Endothelial cell of umbilical vein (primary cell): Measurements from ENCODE around the gene UBAC1. TPM values are rescaled to one million over a fixed set of nuclear protein-coding genes. Genes with fewer than 3 reads are reported as not detected.

Source experiments
- BruUV-seq: library from RNA; stranded (reverse); fragments of 400-500 nt; replicated peaks from 2 replicates; lab custom pipeline; 2021; lab: Mats Ljungman, UMichigan
- CTCF ChIA-PET: fragments of 300-600, 350-600 bp; sonication (Branson Sonifier 250); formaldehyde crosslinking; loops from one replicate; lab custom pipeline; 2021; ENCODE audit warnings: antibody characterized with exemption, inconsistent platforms; lab: Charles Lee
- POLR2A ChIA-PET: fragments of 300-600, 350-600 bp; sonication (Branson Sonifier 250); formaldehyde crosslinking; loops from one replicate; lab custom pipeline; 2021; ENCODE audit warnings: antibody characterized with exemption, inconsistent platforms; lab: Charles Lee
- DNase-seq: peaks from one replicate; pipeline ENCODE4 v3.0.0-alpha.2; 2011; ENCODE audit warnings: low read depth, low spot score
- FAIRE-seq: peaks from 2 replicates; lab custom pipeline; 2011; peaks lifted over from hg19 to GRCh38; lab: Jason Lieb, UNC
- H2AFZ ChIP-seq: 2 replicates; pipeline ENCODE4 v1.6.0; 2012; ENCODE audit warnings: low read depth, low read length, control low read depth, inconsistent platforms
- H3K27ac ChIP-seq: 2 replicates; pipeline ENCODE4 v1.5.1; 2011; ENCODE audit warnings: low read depth, mild to moderate bottlenecking, control low read depth, low read length, moderate library complexity; ENCODE audit not compliant: insufficient read depth
- H3K27me3 ChIP-seq, 2 experiments: 2 replicates each; pipeline versions ENCODE4 v1.6.0 to v1.6.1; 2011; ENCODE audit warnings: low read length in 2 of 2, mixed read lengths in 1 of 2; ENCODE audit not compliant: control insufficient read depth in 2 of 2, insufficient read depth in 2 of 2
- H3K36me3 ChIP-seq, 2 experiments: 2 replicates in 1 of 2; 3 replicates in 1 of 2; pipeline ENCODE4 v1.5.1; 2011; ENCODE audit warnings: low read length in 2 of 2, mild to moderate bottlenecking in 1 of 2, moderate library complexity in 1 of 2; ENCODE audit not compliant: control insufficient read depth in 2 of 2, insufficient read depth in 2 of 2; ENCODE audit errors: extremely low read depth in 1 of 2
- H3K4me1 ChIP-seq: 3 replicates; pipeline ENCODE4 v1.5.1; 2011; ENCODE audit warnings: mild to moderate bottlenecking, low read length; ENCODE audit not compliant: control insufficient read depth, insufficient read depth; ENCODE audit errors: extremely low read depth
- H3K4me2 ChIP-seq: 2 replicates; pipeline ENCODE4 v1.6.1; 2011; ENCODE audit warnings: low read length, control low read depth, mixed read lengths; ENCODE audit not compliant: insufficient read depth
- H3K4me3 ChIP-seq, 3 experiments: fragments of 200-600 bp in 1 of 3; sonication (generic), shearing (Covaris generic) in 1 of 3; replicated peaks in 1 of 3; 2 replicates each; pipeline ENCODE4 v1.5.1; 2011 to 2016; ENCODE audit warnings: control low read depth in 3 of 3, low read length in 3 of 3, mild to moderate bottlenecking in 2 of 3, inconsistent platforms in 1 of 3, low read depth in 1 of 3, moderate library complexity in 1 of 3; ENCODE audit not compliant: insufficient read depth in 1 of 3
- H3K79me2 ChIP-seq: 2 replicates; pipeline ENCODE4 v1.6.0; 2012; ENCODE audit warnings: low read length, inconsistent platforms; ENCODE audit not compliant: control insufficient read depth, insufficient read depth
- H3K9ac ChIP-seq: replicated peaks from 2 replicates; pipeline ENCODE3; 2011; ENCODE audit warnings: low read length, control low read depth; ENCODE audit not compliant: insufficient read depth; ENCODE audit errors: extremely low read depth
- H3K9me1 ChIP-seq: replicated peaks from 3 replicates; pipeline ENCODE4 v1.6.0; 2011; ENCODE audit warnings: mild to moderate bottlenecking, low read length; ENCODE audit not compliant: control insufficient read depth, insufficient read depth; ENCODE audit errors: extremely low read depth
- H3K9me3 ChIP-seq: replicated peaks from 2 replicates; pipeline ENCODE4 v1.5.1; 2012; ENCODE audit warnings: low read length, inconsistent platforms; ENCODE audit not compliant: control insufficient read depth, insufficient read depth
- H4K20me1 ChIP-seq: replicated peaks from 2 replicates; pipeline ENCODE3; 2011; ENCODE audit warnings: mild to moderate bottlenecking, low read length; ENCODE audit not compliant: control insufficient read depth, insufficient read depth; ENCODE audit errors: extremely low read depth
- CTCF ChIP-seq, 2 donors: IDR thresholded peaks; 1 replicate in 1 of 2; 2 replicates in 1 of 2; pipeline ENCODE4 v1.5.1; 2011; ENCODE audit warnings: low read length in 2 of 2, mild to moderate bottlenecking in 2 of 2, moderate library complexity in 2 of 2, control low read depth in 1 of 2, inconsistent platforms in 1 of 2, low read depth in 1 of 2; ENCODE audit not compliant: insufficient read depth in 1 of 2; ENCODE audit errors: extremely low read depth in 1 of 2
- FOS ChIP-seq: IDR thresholded peaks from 2 replicates; pipeline ENCODE4 v1.6.1; 2011; ENCODE audit warnings: mild to moderate bottlenecking, low read length, moderate library complexity, borderline replicate concordance; ENCODE audit not compliant: insufficient read depth
- GATA2 ChIP-seq: IDR thresholded peaks from 2 replicates; pipeline ENCODE4 v1.7.0; 2011; ENCODE audit warnings: low read depth, mild to moderate bottlenecking, moderate library complexity, mixed read lengths, low read length; ENCODE audit not compliant: insufficient read length, insufficient read depth
- JUN ChIP-seq: IDR thresholded peaks from 2 replicates; pipeline ENCODE4 v1.6.1; 2011; ENCODE audit warnings: borderline replicate concordance, low read depth; ENCODE audit not compliant: insufficient read length, insufficient read depth
- MAX ChIP-seq: IDR thresholded peaks from 2 replicates; pipeline ENCODE4 v1.6.1; 2011; ENCODE audit not compliant: insufficient read depth, insufficient read length
- POLR2A ChIP-seq: IDR thresholded peaks from 2 replicates; pipeline ENCODE4 v1.6.1; 2012; ENCODE audit warnings: low read depth, mild to moderate bottlenecking, control low read depth, low read length
- POLR2AphosphoS5 ChIP-seq: IDR thresholded peaks from 2 replicates; pipeline ENCODE4 v1.6.1; 2012; ENCODE audit warnings: low read depth, mild to moderate bottlenecking, control low read depth, low read length, moderate library complexity; ENCODE audit not compliant: insufficient read depth
- dilution Hi-C: fragments of 300-500 bp; cut with MboI; formaldehyde crosslinking; loops from one replicate; pipeline ENCODE4 v1.15.0; 2019; ENCODE audit warnings: low sequenced_read_pairs; ENCODE audit not compliant: extremely low pct_ligation_motif_present
- intact Hi-C: fragments of 100-400 bp; cut with micrococcal nuclease; formaldehyde crosslinking; loops from one replicate; pipeline ENCODE4 v1.10.0; 2022
- polyA plus RNA-seq, 4 experiments: library from polyadenylated mRNA; depleted of rRNA in 3 of 4; stranded (reverse) in 3 of 4; unstranded in 1 of 4; fragments of >200 nt; gene quantifications; 2 replicates each; pipeline versions ENCODE4 v1.2.1 to v1.2.3, GENCODE V29; 2011 to 2012; ENCODE audit warnings: missing spikeins in 1 of 4
- total RNA-seq: library from RNA; stranded (reverse); gene quantifications from 2 replicates; pipeline ENCODE4 v1.2.3, GENCODE V29; 2021

The UBAC1 gene
- total and polyA plus RNA-seq, 2 donors (not counting 3 experiments of a cell fraction or from before 2014, with no cell fraction given): 39.5 to 56.7 TPM

GRCh38 chr9:135926402-135927194 lies 34.6 kb downstream of the UBAC1 start:
- dilution Hi-C loops (no loop called here), intact Hi-C loops (loop anchor here (2.0 to 10.0 kb wide), 2 partner anchors 14 to 322 kb away; no protein-coding TSS in a partner anchor)
- H3K4me3 ChIP-seq: no peak overlapping the region
- peak overlapping the region; percentile 15 for H3K27ac ChIP-seq
- H3K4me1 ChIP-seq: peaks cover 7% of the 10 kb centered on the region
- H3K4me2 ChIP-seq: no peak overlapping the region
- ChIA-PET POLR2A (no interaction called here), CTCF (interaction anchor here (1.3 kb wide), 1 partner anchor 129 kb away, joined by 3 read pairs; no protein-coding TSS in a partner anchor)
- peaks cover 0 to 4% of the 10 kb centered on the region in 2 experiments for H3K36me3 ChIP-seq
- H2AFZ ChIP-seq: no peak overlapping the region
- no peaks in the 10 kb centered on the region for H3K9me1 ChIP-seq
- no peaks in the 10 kb centered on the region for H4K20me1 ChIP-seq
- TF ChIP-seq JUN: no peak
- TF ChIP-seq POLR2AphosphoS5: no peak
- peak; percentile 36 for TF ChIP-seq FOS
- TF ChIP-seq MAX: peak; percentile 65
- no peak for TF ChIP-seq POLR2A
- no peak overlapping the region for H3K9ac ChIP-seq
- DNase-seq (peak; percentile 51), FAIRE-seq (peak; percentile 80)
- H3K27me3 ChIP-seq: no peaks in the 10 kb centered on the region
- no peaks in the 10 kb centered on the region for H3K79me2 ChIP-seq
- H3K9me3 ChIP-seq: no peaks in the 10 kb centered on the region
- BruUV-seq: no TSS peak

DNA sequence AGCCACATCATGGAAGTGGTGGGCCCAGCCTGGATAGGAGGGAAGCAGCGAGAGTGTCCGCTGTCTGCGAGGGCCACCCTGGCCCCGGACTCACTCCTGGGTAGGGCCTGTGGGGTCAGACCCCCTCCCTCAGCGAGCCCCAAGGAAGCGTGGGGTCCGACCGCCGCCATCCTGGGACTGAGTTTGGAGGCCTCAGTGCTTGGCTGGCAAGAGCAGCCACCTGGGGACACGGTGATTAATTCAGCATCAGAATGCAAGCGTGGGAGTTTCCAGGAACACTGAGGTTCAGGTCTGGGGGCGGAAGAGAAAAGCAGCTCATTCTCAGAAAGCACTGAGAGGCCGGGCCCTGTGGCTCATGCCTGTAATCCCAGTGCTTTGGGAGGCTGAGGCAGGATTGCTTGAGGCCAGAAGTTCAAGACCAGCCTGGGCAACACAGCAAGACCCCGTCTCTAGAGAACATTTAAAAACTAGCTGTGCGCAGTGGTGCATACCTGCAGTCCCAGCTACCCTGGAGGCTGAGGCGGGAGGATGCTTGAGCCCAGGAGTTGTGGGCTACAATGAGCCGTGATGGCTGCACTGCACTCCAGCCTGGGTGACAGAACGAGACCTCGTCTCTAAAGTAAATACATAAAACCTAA lies 35.6 kb downstream of the UBAC1 start:
- Histone ChIP-seq H4K20me1 (no peaks in the 10 kb centered on the region), H3K4me3 (no peak overlapping the region), H3K27me3 (no peaks in the 10 kb centered on the region), H3K9ac (no peak overlapping the region), H3K4me2 (no peak overlapping the region), H2AFZ (no peak overlapping the region), H3K79me2 (no peaks in the 10 kb centered on the region), H3K4me1 (peaks cover 7% of the 10 kb centered on the region), H3K9me1 (no peaks in the 10 kb centered on the region), H3K27ac (no peak overlapping the region), H3K36me3 (no peaks in the 10 kb centered on the region), H3K9me3 (no peaks in the 10 kb centered on the region)
- dilution Hi-C loops: no loop called here
- FAIRE-seq (no peak), DNase-seq (no peak)
- TF ChIP-seq FOS (no peak), POLR2A (no peak), POLR2AphosphoS5 (no peak), CTCF (IDR thresholded peaks at IDR 0.05; ENCODE audit: extremely low read depth in 1 of 2, insufficient read depth in 1 of 2, low read depth in 1 of 2, low read length in 2 of 2) (no peak), GATA2 (no peak)
- ChIA-PET CTCF (interaction anchor here (1.3 kb wide), 1 partner anchor 128 kb away, joined by 3 read pairs; no protein-coding TSS in a partner anchor), POLR2A (no interaction called here)
- intact Hi-C loops: loop anchor here (2.0 to 10.0 kb wide), 2 partner anchors 15 to 321 kb away; no protein-coding TSS in a partner anchor
- BruUV-seq: no TSS peak
